Esophagus squamous epithelium (tissue), 5 donors: Measurements from ENCODE around the gene ZNF334. TPM values are rescaled to one million over a fixed set of nuclear protein-coding genes. Genes with fewer than 3 reads are reported as not detected.

Experiments
- DNase-seq: peaks from one replicate; lab custom pipeline; 2025; lab: John Stamatoyannopoulos, UW
- H3K27ac ChIP-seq, 4 donors: fragments of 200-600 bp; sonication (generic); one replicate each; pipeline ENCODE4 v1.5.1; 2016 to 2019; ENCODE audit warnings: mild to moderate bottlenecking in 1 of 4
- H3K27me3 ChIP-seq, 4 donors: fragments of 200-600 bp; sonication (generic); 1 replicate in 3 of 4; 2 replicates in 1 of 4; pipeline versions ENCODE4 v1.5.1 to v1.6.0; 2017 to 2021; ENCODE audit warnings: antibody characterized with exemption in 1 of 4
- H3K36me3 ChIP-seq, 3 donors: fragments of 200-600 bp; sonication (generic); one replicate each; pipeline ENCODE4 v1.5.1; 2016 to 2019
- H3K4me1 ChIP-seq, 3 donors: fragments of 200-600 bp; sonication (generic); one replicate each; pipeline ENCODE4 v1.5.1; 2017 to 2019
- H3K4me3 ChIP-seq, 4 donors: fragments of 200-600 bp; sonication (generic); 1 replicate in 3 of 4; 2 replicates in 1 of 4; pipeline ENCODE4 v1.5.1; 2016 to 2019; ENCODE audit warnings: mild to moderate bottlenecking in 2 of 4, moderate library complexity in 1 of 4
- H3K9me3 ChIP-seq, 3 donors: fragments of 200-600 bp; sonication (generic); one replicate each; pipeline ENCODE4 v1.5.1; 2016 to 2019
- POLR2A ChIP-seq, 4 donors: fragments of 450-650 bp; IDR thresholded peaks; one replicate each; pipeline ENCODE4 v1.6.1; 2017; ENCODE audit warnings: antibody characterized with exemption in 4 of 4, mild to moderate bottlenecking in 4 of 4, moderate library complexity in 3 of 4
- WGBS, 2 donors: methylation state at CpG; one replicate each; pipeline ENCODE4 v1.1.5; 2018; 5-methylcytosine and 5-hydroxymethylcytosine counted together
- intact Hi-C: fragments of 100-400 bp; cut with DNase I; formaldehyde crosslinking; loops from one replicate; pipeline ENCODE4 v1.15.0; 2022
- total RNA-seq, 4 donors: library from RNA; depleted of rRNA; stranded (reverse); fragments of >200 nt; gene quantifications; one replicate each; pipeline ENCODE4 v1.1.0, GENCODE V29; 2016
- TF ChIP-seq, protein P1 (sequence below), 6 experiments: fragments of 450-650 bp in 4 of 6; fragments of 200-600 bp in 2 of 6; sonication (generic) in 2 of 6; IDR thresholded peaks; one replicate each; pipeline ENCODE4 v1.5.1; 2016 to 2019; ENCODE audit warnings: antibody characterized with exemption in 6 of 6, mild to moderate bottlenecking in 4 of 6, moderate library complexity in 4 of 6
- donor health status: DM: yes; HTN: yes; CAD: no.

The ZNF334 gene
- total RNA-seq, 4 donors from 2014 or later, result 0.27 to 1.1 (median 0.90) TPM

DNA sequence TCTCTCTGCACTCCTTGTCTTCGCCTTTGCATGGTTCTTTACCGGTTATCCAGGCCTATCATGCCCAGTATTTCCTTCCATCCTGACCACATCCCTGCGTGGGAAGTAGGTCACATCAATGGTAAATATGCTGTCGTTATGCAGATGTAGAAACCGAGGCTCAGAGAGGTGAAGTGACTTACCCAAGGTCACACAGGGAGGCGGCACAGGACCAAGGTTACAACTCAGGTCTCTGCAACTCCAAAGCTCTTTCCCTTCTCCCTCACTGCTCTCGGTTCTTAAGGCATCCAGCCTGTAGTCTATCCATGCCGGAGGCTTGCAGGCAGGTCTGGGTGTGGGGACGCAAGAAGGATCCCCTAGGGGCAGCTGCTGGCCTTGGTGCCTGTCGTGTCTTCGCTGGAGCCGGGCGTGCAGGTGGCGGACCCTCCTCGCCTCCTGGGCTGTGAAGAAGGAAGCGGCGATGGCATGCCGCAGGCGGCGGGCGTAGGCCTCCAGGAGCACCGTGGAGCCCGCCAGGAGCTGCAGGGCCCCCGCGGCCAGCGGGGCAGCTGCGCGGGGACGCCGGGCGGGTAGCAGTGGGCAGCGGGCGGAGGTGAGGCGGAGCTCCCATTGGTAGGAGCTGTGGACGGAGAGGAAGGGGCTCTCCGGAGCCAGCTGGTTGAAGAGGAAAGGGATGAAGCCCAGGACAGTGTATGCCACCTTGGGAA, 28.0 kb upstream of the ZNF334 start:
- intact Hi-C loops, result no loop called here
- Histone ChIP-seq H3K9me3 (no peaks in the 10 kb centered on the region), H3K4me3 (no peak overlapping the region), H3K4me1 (no peaks in the 10 kb centered on the region), H3K27me3 (peaks cover 0 to 80% (median 0%) of the 10 kb centered on the region in 4 donors), H3K36me3 (no peaks in the 10 kb centered on the region), H3K27ac (no peak overlapping the region)
- 65 to 69% methylated on average over 20 to 22 of the region's 36 CpGs for WGBS, 2 donors
- TF ChIP-seq POLR2A (IDR thresholded peaks at IDR 0.05), result no peak
- TF ChIP-seq, protein P1, sequence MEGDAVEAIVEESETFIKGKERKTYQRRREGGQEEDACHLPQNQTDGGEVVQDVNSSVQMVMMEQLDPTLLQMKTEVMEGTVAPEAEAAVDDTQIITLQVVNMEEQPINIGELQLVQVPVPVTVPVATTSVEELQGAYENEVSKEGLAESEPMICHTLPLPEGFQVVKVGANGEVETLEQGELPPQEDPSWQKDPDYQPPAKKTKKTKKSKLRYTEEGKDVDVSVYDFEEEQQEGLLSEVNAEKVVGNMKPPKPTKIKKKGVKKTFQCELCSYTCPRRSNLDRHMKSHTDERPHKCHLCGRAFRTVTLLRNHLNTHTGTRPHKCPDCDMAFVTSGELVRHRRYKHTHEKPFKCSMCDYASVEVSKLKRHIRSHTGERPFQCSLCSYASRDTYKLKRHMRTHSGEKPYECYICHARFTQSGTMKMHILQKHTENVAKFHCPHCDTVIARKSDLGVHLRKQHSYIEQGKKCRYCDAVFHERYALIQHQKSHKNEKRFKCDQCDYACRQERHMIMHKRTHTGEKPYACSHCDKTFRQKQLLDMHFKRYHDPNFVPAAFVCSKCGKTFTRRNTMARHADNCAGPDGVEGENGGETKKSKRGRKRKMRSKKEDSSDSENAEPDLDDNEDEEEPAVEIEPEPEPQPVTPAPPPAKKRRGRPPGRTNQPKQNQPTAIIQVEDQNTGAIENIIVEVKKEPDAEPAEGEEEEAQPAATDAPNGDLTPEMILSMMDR (IDR thresholded peaks at IDR 0.05), result no peak
- DNase-seq, result no peak

DNA sequence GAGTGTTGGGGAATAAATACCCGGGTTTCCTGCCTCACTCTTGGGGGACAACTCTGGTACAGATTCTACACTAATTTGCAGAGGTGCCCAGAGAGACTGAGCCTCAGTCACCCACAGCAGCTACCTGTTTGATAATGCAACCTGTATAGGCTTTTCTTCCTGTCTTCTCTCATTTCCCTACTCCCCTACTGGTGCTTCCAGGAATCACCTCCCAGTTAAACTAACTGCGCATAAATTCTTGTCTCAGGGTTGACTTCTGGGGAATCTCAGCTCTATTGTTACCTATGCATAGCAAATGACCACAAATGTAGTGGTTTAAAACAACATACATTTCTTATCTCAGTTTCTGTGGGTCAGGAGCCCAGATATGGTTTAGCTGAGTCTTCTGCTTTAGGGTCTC, 25.8 kb upstream of the ZNF334 start:
- no peak for DNase-seq
- no peaks in the 10 kb centered on the region for H3K4me1 ChIP-seq
- no peak overlapping the region for H3K27ac ChIP-seq
- intact Hi-C loops, result no loop called here
- 68 to 86% methylated on average over 2 of the region's 2 CpGs for WGBS, 2 donors
- TF ChIP-seq, protein P1 (IDR thresholded peaks at IDR 0.05), result peak in 1 of 6 experiments; percentile 21
- no peak for TF ChIP-seq POLR2A (IDR thresholded peaks at IDR 0.05)
- H3K4me3 ChIP-seq, result no peak overlapping the region
- peaks cover 0 to 74% (median 0%) of the 10 kb centered on the region in 4 donors for H3K27me3 ChIP-seq
- H3K9me3 ChIP-seq, result no peaks in the 10 kb centered on the region
- H3K36me3 ChIP-seq, result no peaks in the 10 kb centered on the region

DNA sequence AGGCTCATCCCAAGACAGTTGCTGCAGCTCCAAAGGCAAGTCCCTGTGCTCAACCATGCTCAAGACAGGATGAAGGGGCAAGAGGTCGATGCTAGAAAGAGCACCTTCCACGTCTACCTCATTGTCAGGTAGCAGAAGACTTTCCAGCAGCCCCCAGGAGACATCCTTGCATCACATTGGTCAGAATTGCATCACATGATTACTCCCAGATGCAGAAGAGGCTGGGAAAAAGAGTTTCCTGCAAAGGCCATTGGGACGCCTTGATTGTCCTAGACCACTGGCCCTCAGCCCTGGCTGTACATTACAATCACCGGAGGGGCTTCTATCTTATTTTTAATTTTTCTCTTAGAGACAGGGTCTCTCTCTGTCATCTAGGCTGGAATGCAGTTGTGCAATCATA, 17.3 kb upstream of the ZNF334 start:
- Histone ChIP-seq H3K27me3 (peaks cover 0 to 66% (median 0%) of the 10 kb centered on the region in 4 donors), H3K4me1 (no peaks in the 10 kb centered on the region), H3K36me3 (no peaks in the 10 kb centered on the region), H3K27ac (no peak overlapping the region), H3K4me3 (no peak overlapping the region), H3K9me3 (no peaks in the 10 kb centered on the region)
- TF ChIP-seq POLR2A (IDR thresholded peaks at IDR 0.05), result no peak
- TF ChIP-seq, protein P1 (IDR thresholded peaks at IDR 0.05), result no peak
- 65 to 79% methylated on average over 3 to 4 of the region's 4 CpGs for WGBS, 2 donors
- intact Hi-C loops, result no loop called here
- no peak for DNase-seq

DNA sequence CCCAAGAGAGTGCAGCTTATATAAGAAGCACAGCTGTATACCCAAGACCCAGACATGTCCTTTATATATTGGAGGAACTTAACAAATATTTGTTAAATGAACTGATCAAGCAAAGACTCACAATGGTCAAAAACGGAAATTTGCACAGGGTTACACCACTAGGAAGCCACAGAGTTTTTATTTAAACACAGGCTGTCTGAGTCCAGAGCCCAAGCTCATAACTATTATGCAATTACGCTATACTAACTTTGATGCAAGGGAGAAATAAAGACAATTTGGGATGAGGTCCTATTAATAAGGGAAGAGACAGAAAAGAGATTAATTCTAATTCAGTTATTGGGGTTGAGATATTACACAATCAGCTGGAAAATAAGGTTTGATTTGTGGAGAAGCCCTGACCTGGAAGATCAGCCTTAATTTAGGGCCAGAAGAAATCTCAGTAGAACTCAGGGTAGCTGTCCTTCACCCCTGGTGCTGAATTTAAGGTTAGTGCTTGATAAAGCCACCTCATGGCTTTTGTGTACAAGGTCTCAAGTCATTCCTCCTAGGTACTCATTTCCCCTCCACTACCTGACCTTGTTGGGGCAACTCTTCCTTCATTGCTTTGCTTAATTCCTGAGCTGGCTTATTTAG, 10.5 kb upstream of the ZNF334 start:
- Histone ChIP-seq H3K4me3 (no peak overlapping the region), H3K27ac (no peak overlapping the region), H3K4me1 (no peaks in the 10 kb centered on the region), H3K27me3 (peaks cover 0 to 65% (median 0%) of the 10 kb centered on the region in 4 donors), H3K9me3 (no peaks in the 10 kb centered on the region), H3K36me3 (no peaks in the 10 kb centered on the region)
- TF ChIP-seq POLR2A (IDR thresholded peaks at IDR 0.05), result no peak
- TF ChIP-seq, protein P1 (IDR thresholded peaks at IDR 0.05), result no peak
- WGBS, 2 donors, result 54 to 64% methylated on average over 2 of the region's 2 CpGs
- intact Hi-C loops, result no loop called here
- DNase-seq, result no peak

DNA sequence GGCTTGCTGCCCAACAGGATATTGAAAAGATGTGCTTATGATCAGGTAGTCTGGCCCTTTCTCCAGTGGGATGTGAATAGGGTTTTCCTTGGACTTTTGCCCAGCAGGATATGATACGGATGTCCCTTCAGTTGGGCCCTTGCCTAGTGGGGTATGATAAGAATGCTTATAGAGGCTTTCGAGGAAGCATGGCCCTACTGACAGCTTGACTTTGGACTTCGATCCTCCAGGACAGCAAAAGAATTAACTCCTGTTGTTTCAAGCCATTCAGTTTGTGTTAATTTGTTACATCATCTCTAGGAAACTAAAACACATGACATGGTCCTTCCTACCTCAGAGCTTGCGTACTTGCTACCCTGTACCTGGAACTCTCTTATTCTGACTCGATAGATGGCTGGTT, 9.7 kb upstream of the ZNF334 start:
- Histone ChIP-seq H3K36me3 (no peaks in the 10 kb centered on the region), H3K4me3 (no peak overlapping the region), H3K27me3 (peaks cover 0 to 65% (median 0%) of the 10 kb centered on the region in 4 donors), H3K9me3 (no peaks in the 10 kb centered on the region), H3K4me1 (no peaks in the 10 kb centered on the region), H3K27ac (no peak overlapping the region)
- 60 to 67% methylated on average over 5 of the region's 5 CpGs for WGBS, 2 donors
- no peak for DNase-seq
- intact Hi-C loops, result no loop called here
- no peak for TF ChIP-seq POLR2A (IDR thresholded peaks at IDR 0.05)
- TF ChIP-seq, protein P1 (IDR thresholded peaks at IDR 0.05), result no peak
